ENCODE measurements around the gene CFHR5. TPM values are rescaled to one million over a fixed set of nuclear protein-coding genes. Genes with fewer than 3 reads are reported as not detected.
"Not testable (repeated sequence)": the region's sequence is repeated elsewhere in the genome, so short reads cannot be mapped to it uniquely, and the experiment has no call there.

Gene CFHR5
- total RNA-seq, 2 experiments from 2014 or later, result not detected

- Mint-ChIP-seq H3K4me3 (no peak overlapping the region), H3K27ac (no peak overlapping the region), H3K4me1 (no peaks in the 10 kb centered on the region), H3K36me3 (no peaks in the 10 kb centered on the region), H3K27me3 (peaks cover 2% of the 10 kb centered on the region), H3K9me3 (no peaks in the 10 kb centered on the region)
- POLR2A ChIA-PET, result no interaction called here
- no peak for ATAC-seq (ENCODE audit: low read depth)
- DNase-seq, result no peak
Observed at GRCh38 chr1:196993916-196994315, 16.6 kb downstream of the CFHR5 start.

- POLR2A ChIA-PET, result no interaction called here
- no peak for ATAC-seq (ENCODE audit: low read depth)
- Mint-ChIP-seq H3K9me3 (no peaks in the 10 kb centered on the region), H3K27me3 (peaks cover 2% of the 10 kb centered on the region), H3K27ac (no peak overlapping the region), H3K4me1 (no peaks in the 10 kb centered on the region), H3K4me3 (no peak overlapping the region), H3K36me3 (no peaks in the 10 kb centered on the region)
- DNase-seq, result no peak
Observed at GRCh38 chr1:196997423-196997822, 20.1 kb downstream of the CFHR5 start.

GRCh38 chr1:197001828-197002227 lies 24.5 kb downstream of the CFHR5 start:
- H3K9me3 Mint-ChIP-seq, result no peaks in the 10 kb centered on the region
- DNase-seq, result no peak
- POLR2A ChIA-PET, result no interaction called here
- no peaks in the 10 kb centered on the region for H3K36me3 Mint-ChIP-seq
- no peak for ATAC-seq (ENCODE audit: low read depth)
- H3K4me1 Mint-ChIP-seq, result no peaks in the 10 kb centered on the region
- no peak overlapping the region for H3K4me3 Mint-ChIP-seq
- peaks cover 2% of the 10 kb centered on the region for H3K27me3 Mint-ChIP-seq
- H3K27ac Mint-ChIP-seq, result no peak overlapping the region

GRCh38 chr1:197003132-197003531 lies 25.8 kb downstream of the CFHR5 start:
- Mint-ChIP-seq H3K4me1 (no peaks in the 10 kb centered on the region), H3K36me3 (no peaks in the 10 kb centered on the region), H3K9me3 (no peaks in the 10 kb centered on the region), H3K4me3 (no peak overlapping the region), H3K27me3 (peaks cover 2% of the 10 kb centered on the region), H3K27ac (no peak overlapping the region)
- no peak for ATAC-seq (ENCODE audit: low read depth)
- POLR2A ChIA-PET, result no interaction called here
- DNase-seq, result no peak

- POLR2A ChIA-PET, result no interaction called here
- H3K27me3 Mint-ChIP-seq, result no peaks in the 10 kb centered on the region
Observed at GRCh38 chr1:197008861-197009260, 31.5 kb downstream of the CFHR5 start.

GRCh38 chr1:197011614-197012013 lies 34.3 kb downstream of the CFHR5 start:
- Mint-ChIP-seq H3K27me3 (no peaks in the 10 kb centered on the region), H3K36me3 (no peaks in the 10 kb centered on the region), H3K4me3 (no peak overlapping the region), H3K27ac (no peak overlapping the region), H3K4me1 (no peaks in the 10 kb centered on the region), H3K9me3 (peaks cover 3% of the 10 kb centered on the region)
- no peak for ATAC-seq (ENCODE audit: low read depth)
- POLR2A ChIA-PET, result no interaction called here
- DNase-seq, result no peak

More at GRCh38 chr1:197008861-197009260, 31.5 kb downstream of the CFHR5 start:
- DNase-seq (no peak), ATAC-seq (ENCODE audit: low read depth) (no peak)
- Mint-ChIP-seq H3K4me1 (no peaks in the 10 kb centered on the region), H3K27ac (no peak overlapping the region), H3K36me3 (no peaks in the 10 kb centered on the region), H3K9me3 (peaks cover 3% of the 10 kb centered on the region), H3K4me3 (no peak overlapping the region)

GRCh38 chr1:197013234-197013633 lies 35.9 kb downstream of the CFHR5 start:
- ATAC-seq (ENCODE audit: low read depth) (no peak), DNase-seq (no peak)
- no peak overlapping the region for H3K4me3 Mint-ChIP-seq
- peaks cover 3% of the 10 kb centered on the region for H3K9me3 Mint-ChIP-seq
- no peak overlapping the region for H3K27ac Mint-ChIP-seq
- POLR2A ChIA-PET, result no interaction called here
- no peaks in the 10 kb centered on the region for H3K4me1 Mint-ChIP-seq
- no peaks in the 10 kb centered on the region for H3K27me3 Mint-ChIP-seq
- H3K36me3 Mint-ChIP-seq, result no peaks in the 10 kb centered on the region

GRCh38 chr1:197016751-197017150 lies 39.4 kb downstream of the CFHR5 start:
- no peak overlapping the region for H3K27ac Mint-ChIP-seq
- H3K9me3 Mint-ChIP-seq, result peaks cover 4% of the 10 kb centered on the region
- H3K4me3 Mint-ChIP-seq, result no peak overlapping the region
- no peak for ATAC-seq (ENCODE audit: low read depth)
- no peaks in the 10 kb centered on the region for H3K36me3 Mint-ChIP-seq
- POLR2A ChIA-PET, result no interaction called here
- H3K27me3 Mint-ChIP-seq, result no peaks in the 10 kb centered on the region
- DNase-seq, result no peak
- no peaks in the 10 kb centered on the region for H3K4me1 Mint-ChIP-seq

GRCh38 chr1:197017558-197018146 lies 40.3 kb downstream of the CFHR5 start:
- DNase-seq (no peak), ATAC-seq (ENCODE audit: low read depth) (no peak)
- Mint-ChIP-seq H3K27me3 (no peaks in the 10 kb centered on the region), H3K36me3 (no peaks in the 10 kb centered on the region), H3K9me3 (peaks cover 3% of the 10 kb centered on the region), H3K27ac (no peak overlapping the region), H3K4me3 (no peak overlapping the region), H3K4me1 (no peaks in the 10 kb centered on the region)
- POLR2A ChIA-PET, result no interaction called here

- DNase-seq (no peak), ATAC-seq (ENCODE audit: low read depth) (no peak)
- Mint-ChIP-seq H3K9me3 (peaks cover 3% of the 10 kb centered on the region), H3K4me1 (no peaks in the 10 kb centered on the region), H3K27ac (no peak overlapping the region), H3K4me3 (no peak overlapping the region), H3K36me3 (no peaks in the 10 kb centered on the region), H3K27me3 (no peaks in the 10 kb centered on the region)
- POLR2A ChIA-PET, result no interaction called here
Observed at GRCh38 chr1:197021716-197022115, 44.4 kb downstream of the CFHR5 start.

GRCh38 chr1:197024460-197024859 lies 47.1 kb downstream of the CFHR5 start:
- H3K9me3 Mint-ChIP-seq, result peaks cover 3% of the 10 kb centered on the region
- H3K4me3 Mint-ChIP-seq, result no peak overlapping the region
- H3K36me3 Mint-ChIP-seq, result no peaks in the 10 kb centered on the region
- POLR2A ChIA-PET, result no interaction called here
- no peak for ATAC-seq (ENCODE audit: low read depth)
- H3K27ac Mint-ChIP-seq, result no peak overlapping the region
- no peak for DNase-seq
- H3K27me3 Mint-ChIP-seq, result no peaks in the 10 kb centered on the region
- H3K4me1 Mint-ChIP-seq, result no peaks in the 10 kb centered on the region

- no peaks in the 10 kb centered on the region for H3K27me3 Mint-ChIP-seq
- POLR2A ChIA-PET, result no interaction called here
Observed at GRCh38 chr1:197027359-197027758, 50.0 kb downstream of the CFHR5 start.

GRCh38 chr1:197029749-197030148 lies 52.4 kb downstream of the CFHR5 start:
- Mint-ChIP-seq H3K36me3 (no peaks in the 10 kb centered on the region), H3K9me3 (no peaks in the 10 kb centered on the region), H3K4me3 (no peak overlapping the region), H3K27me3 (peaks cover 3% of the 10 kb centered on the region), H3K4me1 (no peaks in the 10 kb centered on the region), H3K27ac (no peak overlapping the region)
- POLR2A ChIA-PET, result no interaction called here
- no peak for ATAC-seq (ENCODE audit: low read depth)
- DNase-seq, result no peak

More at GRCh38 chr1:197027359-197027758, 50.0 kb downstream of the CFHR5 start:
- no peak overlapping the region for H3K4me3 Mint-ChIP-seq
- no peak overlapping the region for H3K27ac Mint-ChIP-seq
- DNase-seq, result no peak
- no peak for ATAC-seq (ENCODE audit: low read depth)
- H3K36me3 Mint-ChIP-seq, result no peaks in the 10 kb centered on the region
- no peaks in the 10 kb centered on the region for H3K4me1 Mint-ChIP-seq
- no peaks in the 10 kb centered on the region for H3K9me3 Mint-ChIP-seq

GRCh38 chr1:197034631-197035339 lies 57.4 kb downstream of the CFHR5 start:
- H3K36me3 Mint-ChIP-seq; H3K9me3 Mint-ChIP-seq; H3K27me3 Mint-ChIP-seq; POLR2A ChIA-PET; H3K27ac Mint-ChIP-seq; H3K4me3 Mint-ChIP-seq; DNase-seq; H3K4me1 Mint-ChIP-seq; ATAC-seq (ENCODE audit: low read depth): not testable (repeated sequence)

Measured in activated naive CD8-positive, alpha-beta T cell treated with anti-CD3 and anti-CD28 coated beads, Interleukin-2, amount 10 ng/mL, durations not matched to agents 7 days and 5 days (primary cell).